Heart left ventricle (tissue), 16 donors: Measurements from ENCODE around the gene HECTD3. TPM values are rescaled to one million over a fixed set of nuclear protein-coding genes. Genes with fewer than 3 reads are reported as not detected.
"Not testable (repeated sequence)": the region's sequence is repeated elsewhere in the genome, so short reads cannot be mapped to it uniquely, and the experiment has no call there.

ENCODE experiments used
- ATAC-seq, 4 donors: fragments of 200-7000 bp; cut with Tn5 transposase; one replicate each; pipeline ENCODE4 v1.9.1; 2020 to 2022; ENCODE audit warnings: moderate library complexity in 4 of 4, mild to moderate bottlenecking in 3 of 4, moderate number of reproducible peaks in 1 of 4
- DNase-seq, 5 donors: peaks; one replicate each; pipeline ENCODE4 v3.0.0-alpha.2; 2020
- H3K27ac ChIP-seq, 12 donors: fragments of 200-600 bp; sonication (generic) in 4 of 12; one replicate each; pipeline versions ENCODE4 v1.5.0 to v1.8.0; 2016 to 2022; ENCODE audit warnings: mild to moderate bottlenecking in 2 of 12
- H3K27me3 ChIP-seq, 9 donors: fragments of 200-600 bp; sonication (generic) in 2 of 9; one replicate each; pipeline versions ENCODE4 v1.5.1 to v1.8.0; 2016 to 2022; ENCODE audit warnings: mild to moderate bottlenecking in 3 of 9
- H3K36me3 ChIP-seq, 9 donors: fragments of 200-600 bp; sonication (generic) in 2 of 9; one replicate each; pipeline versions ENCODE4 v1.5.0 to v1.8.0; 2018 to 2022; ENCODE audit warnings: mild to moderate bottlenecking in 2 of 9
- H3K4me1 ChIP-seq, 12 donors: fragments of 200-600 bp; sonication (generic) in 4 of 12; one replicate each; pipeline versions ENCODE4 v1.5.0 to v1.8.0; 2016 to 2022; ENCODE audit warnings: mild to moderate bottlenecking in 3 of 12
- H3K4me3 ChIP-seq, 12 donors: fragments of 200-600 bp; sonication (generic) in 4 of 12; one replicate each; pipeline versions ENCODE4 v1.5.0 to v1.8.0; 2017 to 2022; ENCODE audit warnings: mild to moderate bottlenecking in 9 of 12, moderate library complexity in 4 of 12
- H3K9me3 ChIP-seq, 12 donors: fragments of 200-600 bp; sonication (generic) in 4 of 12; one replicate each; pipeline versions ENCODE4 v1.5.0 to v1.8.0; 2016 to 2022; ENCODE audit warnings: mild to moderate bottlenecking in 1 of 12
- POLR2A ChIP-seq, 2 donors: fragments of 450-650 bp; IDR thresholded peaks; one replicate each; pipeline ENCODE4 v1.6.1; 2017; ENCODE audit warnings: antibody characterized with exemption in 2 of 2, mild to moderate bottlenecking in 2 of 2, moderate library complexity in 2 of 2
- whole genome bisulfite sequencing, 4 donors: extraction: QIAGEN DNeasy Blood & Tissue Kit in 2 of 4; methylation state at CpG; one replicate each; pipeline versions ENCODE4 v1.1.5 to v1.1.7; 2013 to 2018; 5-methylcytosine and 5-hydroxymethylcytosine counted together
- intact Hi-C, 10 donors: fragments of 100-400 bp; cut with DNase I; formaldehyde crosslinking; loops; one replicate each; pipeline versions ENCODE4 v1.11.1 to v1.14.2; 2022
- polyA plus RNA-seq, 2 donors: library from polyadenylated mRNA; stranded (reverse); fragments of 200-250 nt; gene quantifications; one replicate each; pipeline ENCODE4 v1.2.3, GENCODE V29; 2013
- total RNA-seq, 9 donors: library from RNA; depleted of rRNA in 2 of 9; stranded (reverse); fragments of >200 nt in 2 of 9; fragmentation: NEBNext Ultra II Directional in 3 of 9; extraction: Animal tissue kit (Norgen Biotek cat#: 25700) in 3 of 9; gene quantifications; one replicate each; pipeline versions ENCODE4 v1.1.0 to v1.2.4, GENCODE V29; 2016 to 2023
- TF ChIP-seq, protein P1 (sequence below), 12 donors: fragments of 200-600 bp; sonication (generic) in 4 of 12; IDR thresholded peaks; one replicate each; pipeline versions ENCODE4 v1.5.0 to v1.8.0; 2018 to 2022; ENCODE audit warnings: antibody characterized with exemption in 12 of 12, mild to moderate bottlenecking in 5 of 12
- donor health status: ischemic (EF 13 %, LVEDD 7.1; RV severe dilation, severe dysfunction).
- donor health status: healthy with polysubstance abuse.
- donor health status: DM: no; HTN: yes; CAD: no.
- donor health status: DM: no; HTN: no; CAD: no.
- donor health status: ischemic (EF 25% LVEDD 6.9; RV normal size, moderate dysfunction).
- donor health status: ischemic (EF 25% LVEDD 5.7; RV mildly dilated, moderate dysfunction).
- donor health status: healthy.
- donor health status: DM: yes; HTN: yes; CAD: no.
- donor health status: ischemic (EF 35%, LVEDD 5.7; RV mildly dilated, moderate dysfunction).
- donor health status: nonischemic (EF 11% LVEDD 7.7; RV severe dilation, severe dysfunction).
- donor health status: DM: yes; HTN: yes; CAD: no.
- donor health status: PGD.
- donor health status: ischemic (EF 29% LVEDD 5.4; RV normal size, mild dysfunction).
- donor health status: nonischemic (EF 23%, LVEDD 6.1; RV moderate dilation, normal function).

The HECTD3 gene
- total and polyA plus RNA-seq, 11 donors = 17.6 to 34.3 (median 22.8) TPM

DNA sequence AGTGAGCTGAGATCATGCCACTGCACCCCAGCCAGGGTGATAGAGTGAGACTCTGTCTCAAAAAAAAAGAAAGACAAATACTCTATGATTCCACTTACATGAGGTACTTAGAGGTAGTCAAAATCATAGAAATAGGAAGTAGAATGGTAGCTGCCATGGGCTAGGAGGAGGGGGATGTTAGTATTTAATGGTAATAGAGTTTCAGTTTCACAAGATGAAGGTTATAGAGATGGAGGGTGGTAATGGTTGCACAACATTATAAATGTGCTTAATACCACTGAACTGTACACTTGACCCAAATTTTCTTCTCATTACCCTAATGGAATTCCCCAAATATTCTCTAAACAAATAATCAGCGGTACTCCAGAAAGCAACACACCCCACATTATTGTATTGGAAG, 37.5 kb downstream of the HECTD3 start:
- DNase-seq (no peak), ATAC-seq (no peak)
- H3K36me3 ChIP-seq = peaks cover 0 to 85% (median 49%) of the 10 kb centered on the region in 9 donors
- H3K27me3 ChIP-seq = no peaks in the 10 kb centered on the region
- no peak overlapping the region for H3K27ac ChIP-seq
- H3K4me3 ChIP-seq = no peak overlapping the region
- 96 to 100% (median 99%) methylated on average over 1 of the region's 1 CpG for WGBS, 4 donors
- intact Hi-C loops = loop anchor here in 1 of 10 donors (10.0 kb wide), 1 partner anchor 129 kb away; the partner anchor contains the start of gene PTCH2
- H3K9me3 ChIP-seq = no peaks in the 10 kb centered on the region
- peaks cover 0 to 6% (median 0%) of the 10 kb centered on the region in 12 donors for H3K4me1 ChIP-seq
- TF ChIP-seq, protein P1, sequence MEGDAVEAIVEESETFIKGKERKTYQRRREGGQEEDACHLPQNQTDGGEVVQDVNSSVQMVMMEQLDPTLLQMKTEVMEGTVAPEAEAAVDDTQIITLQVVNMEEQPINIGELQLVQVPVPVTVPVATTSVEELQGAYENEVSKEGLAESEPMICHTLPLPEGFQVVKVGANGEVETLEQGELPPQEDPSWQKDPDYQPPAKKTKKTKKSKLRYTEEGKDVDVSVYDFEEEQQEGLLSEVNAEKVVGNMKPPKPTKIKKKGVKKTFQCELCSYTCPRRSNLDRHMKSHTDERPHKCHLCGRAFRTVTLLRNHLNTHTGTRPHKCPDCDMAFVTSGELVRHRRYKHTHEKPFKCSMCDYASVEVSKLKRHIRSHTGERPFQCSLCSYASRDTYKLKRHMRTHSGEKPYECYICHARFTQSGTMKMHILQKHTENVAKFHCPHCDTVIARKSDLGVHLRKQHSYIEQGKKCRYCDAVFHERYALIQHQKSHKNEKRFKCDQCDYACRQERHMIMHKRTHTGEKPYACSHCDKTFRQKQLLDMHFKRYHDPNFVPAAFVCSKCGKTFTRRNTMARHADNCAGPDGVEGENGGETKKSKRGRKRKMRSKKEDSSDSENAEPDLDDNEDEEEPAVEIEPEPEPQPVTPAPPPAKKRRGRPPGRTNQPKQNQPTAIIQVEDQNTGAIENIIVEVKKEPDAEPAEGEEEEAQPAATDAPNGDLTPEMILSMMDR (IDR thresholded peaks at IDR 0.05) = no peak
- no peak for TF ChIP-seq POLR2A (IDR thresholded peaks at IDR 0.05)

- Histone ChIP-seq H3K36me3 (peaks cover 0 to 55% (median 16%) of the 10 kb centered on the region in 9 donors), H3K9me3 (no peaks in the 10 kb centered on the region), H3K27ac (no peak overlapping the region), H3K4me1 (peaks cover 0 to 6% (median 0%) of the 10 kb centered on the region in 12 donors), H3K4me3 (no peak overlapping the region), H3K27me3 (no peaks in the 10 kb centered on the region)
- TF ChIP-seq POLR2A (IDR thresholded peaks at IDR 0.05) = no peak
- TF ChIP-seq, protein P1 (IDR thresholded peaks at IDR 0.05) = no peak
- intact Hi-C loops = loop anchor here in 1 of 10 donors (10.0 kb wide), 1 partner anchor 126 kb away; the partner anchor contains the start of gene PTCH2
- no peak for ATAC-seq
- 65 to 68% (median 67%) methylated on average over 4 of the region's 4 CpGs for WGBS, 4 donors
- DNase-seq = no peak
Measured at GRCh38 chr1:44970317-44970716, 40.8 kb downstream of the HECTD3 start.

DNA sequence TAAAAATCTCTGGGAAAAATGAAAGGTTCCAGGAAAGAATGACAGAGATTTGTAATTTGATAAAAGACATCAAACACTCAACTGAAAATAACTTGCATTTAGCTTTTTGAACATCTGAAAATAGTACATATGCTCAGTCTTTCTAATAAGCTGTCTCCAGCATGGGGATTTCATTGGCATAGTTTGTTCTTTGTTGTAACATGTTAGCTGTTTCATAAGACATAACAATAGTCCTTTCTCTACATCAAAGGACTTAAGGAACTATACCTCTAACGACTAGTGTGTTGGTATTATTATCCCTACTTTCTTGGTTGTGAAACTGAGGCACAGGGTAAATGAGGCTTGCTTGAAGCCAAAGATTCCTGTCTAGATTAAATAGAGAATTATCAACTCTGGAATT, 46.7 kb downstream of the HECTD3 start:
- no peak for TF ChIP-seq POLR2A (IDR thresholded peaks at IDR 0.05)
- TF ChIP-seq, protein P1 (IDR thresholded peaks at IDR 0.05) = no peak
- H3K4me3 ChIP-seq = no peak overlapping the region
- H3K27ac ChIP-seq = no peak overlapping the region
- no peaks in the 10 kb centered on the region for H3K27me3 ChIP-seq
- WGBS, 4 donors = 59 to 89% (median 79%) methylated on average over 1 of the region's 1 CpG
- peaks cover 0 to 6% (median 0%) of the 10 kb centered on the region in 12 donors for H3K4me1 ChIP-seq
- intact Hi-C loops = no loop called here
- DNase-seq (no peak), ATAC-seq (no peak)
- H3K9me3 ChIP-seq = no peaks in the 10 kb centered on the region
- H3K36me3 ChIP-seq = peaks cover 0 to 21% (median 0%) of the 10 kb centered on the region in 9 donors

GRCh38 chr1:44962729-44963128, 48.4 kb downstream of the HECTD3 start:
- intact Hi-C loops = no loop called here
- no peak for TF ChIP-seq POLR2A (IDR thresholded peaks at IDR 0.05)
- TF ChIP-seq, protein P1 (IDR thresholded peaks at IDR 0.05) = no peak
- no peaks in the 10 kb centered on the region for H3K27me3 ChIP-seq
- H3K9me3 ChIP-seq = no peaks in the 10 kb centered on the region
- DNase-seq (no peak), ATAC-seq (no peak)
- H3K4me1 ChIP-seq = peaks cover 0 to 2% (median 0%) of the 10 kb centered on the region in 12 donors
- WGBS, 4 donors = 96 to 100% (median 98%) methylated on average over 3 of the region's 3 CpGs
- H3K27ac ChIP-seq = no peak overlapping the region
- H3K4me3 ChIP-seq = no peak overlapping the region
- peaks cover 0 to 26% (median 12%) of the 10 kb centered on the region in 9 donors for H3K36me3 ChIP-seq

DNA sequence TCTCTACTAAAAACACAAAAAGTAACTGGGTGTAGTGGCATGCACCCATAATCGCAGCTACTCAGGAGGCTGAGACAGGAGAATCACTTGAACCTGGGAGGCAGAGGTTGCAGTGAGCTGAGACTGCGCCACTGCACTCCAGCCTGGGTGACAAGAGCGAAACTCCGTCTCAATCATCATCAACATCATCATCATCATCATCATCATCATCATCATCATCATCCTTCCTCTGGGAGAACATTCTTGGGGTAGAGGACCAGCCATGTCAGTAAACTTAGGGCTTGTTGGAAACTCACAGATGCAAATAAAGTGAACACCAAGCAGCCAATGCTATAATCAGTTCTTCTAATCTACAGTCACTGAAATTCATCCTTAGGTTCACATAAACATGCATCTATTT, 49.1 kb downstream of the HECTD3 start:
- H3K4me3 ChIP-seq, ATAC-seq, intact Hi-C loops, H3K27me3 ChIP-seq, H3K9me3 ChIP-seq, DNase-seq, H3K4me1 ChIP-seq, H3K27ac ChIP-seq: not testable (repeated sequence)
- peaks cover 0 to 26% (median 12%) of the 10 kb centered on the region in 9 donors for H3K36me3 ChIP-seq
- 83 to 98% (median 96%) methylated on average over 4 of the region's 4 CpGs for WGBS, 4 donors

- H3K4me1 ChIP-seq, H3K27ac ChIP-seq, DNase-seq, H3K4me3 ChIP-seq, ATAC-seq, H3K9me3 ChIP-seq, intact Hi-C loops, H3K27me3 ChIP-seq: not testable (repeated sequence)
- WGBS, 4 donors = 94 to 95% (median 95%) methylated on average over 3 of the region's 3 CpGs
- peaks cover 0 to 26% (median 12%) of the 10 kb centered on the region in 9 donors for H3K36me3 ChIP-seq
Measured at GRCh38 chr1:44957566-44957965, 53.6 kb downstream of the HECTD3 start.

DNA sequence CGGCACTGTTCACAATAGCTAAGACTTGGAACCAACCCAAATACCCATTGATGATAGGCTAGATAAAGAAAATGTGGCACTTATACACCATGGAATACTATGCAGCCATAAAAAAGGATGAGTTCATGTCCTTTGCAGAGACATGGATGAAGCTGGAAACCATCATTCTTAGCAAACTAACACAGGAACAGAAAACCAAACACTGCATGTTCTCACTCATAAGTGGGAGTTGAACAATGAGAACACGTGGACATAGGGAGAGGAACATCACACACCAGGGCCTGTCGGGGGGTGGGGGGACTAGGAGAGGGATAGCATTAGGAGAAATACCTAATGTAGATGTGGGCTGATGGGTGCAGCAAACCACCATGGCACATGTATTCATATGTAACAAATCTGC, 55.0 kb downstream of the HECTD3 start:
- ATAC-seq, intact Hi-C loops, H3K9me3 ChIP-seq, H3K4me1 ChIP-seq, H3K27me3 ChIP-seq, H3K4me3 ChIP-seq, H3K27ac ChIP-seq, DNase-seq: not testable (repeated sequence)
- 93 to 100% (median 98%) methylated on average over 3 of the region's 3 CpGs for WGBS, 4 donors
- H3K36me3 ChIP-seq = peaks cover 0 to 26% (median 12%) of the 10 kb centered on the region in 9 donors
